ENCODE results near the gene AUTS2.

DNA sequence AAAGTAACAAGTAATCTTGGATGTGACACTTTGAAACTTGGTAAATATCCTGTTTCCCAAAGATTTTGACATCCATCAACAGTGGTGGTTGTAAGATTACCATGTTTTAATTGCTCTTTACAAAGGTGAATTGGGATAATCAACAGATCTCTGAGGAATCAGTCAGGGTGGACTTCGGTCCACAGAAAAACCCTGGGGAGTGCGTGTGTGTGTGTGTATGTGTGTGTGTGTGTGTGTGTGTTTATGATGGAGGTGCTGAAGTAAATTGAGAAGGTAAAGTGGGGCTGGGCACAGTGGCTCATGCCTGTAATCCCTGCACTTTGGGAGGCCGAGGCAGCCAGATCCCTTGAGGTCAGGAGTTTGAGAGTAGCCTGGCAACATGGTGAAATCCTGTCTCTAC lies 12.0 kb upstream of the AUTS2 start:
- TF ChIP-seq, protein P1, sequence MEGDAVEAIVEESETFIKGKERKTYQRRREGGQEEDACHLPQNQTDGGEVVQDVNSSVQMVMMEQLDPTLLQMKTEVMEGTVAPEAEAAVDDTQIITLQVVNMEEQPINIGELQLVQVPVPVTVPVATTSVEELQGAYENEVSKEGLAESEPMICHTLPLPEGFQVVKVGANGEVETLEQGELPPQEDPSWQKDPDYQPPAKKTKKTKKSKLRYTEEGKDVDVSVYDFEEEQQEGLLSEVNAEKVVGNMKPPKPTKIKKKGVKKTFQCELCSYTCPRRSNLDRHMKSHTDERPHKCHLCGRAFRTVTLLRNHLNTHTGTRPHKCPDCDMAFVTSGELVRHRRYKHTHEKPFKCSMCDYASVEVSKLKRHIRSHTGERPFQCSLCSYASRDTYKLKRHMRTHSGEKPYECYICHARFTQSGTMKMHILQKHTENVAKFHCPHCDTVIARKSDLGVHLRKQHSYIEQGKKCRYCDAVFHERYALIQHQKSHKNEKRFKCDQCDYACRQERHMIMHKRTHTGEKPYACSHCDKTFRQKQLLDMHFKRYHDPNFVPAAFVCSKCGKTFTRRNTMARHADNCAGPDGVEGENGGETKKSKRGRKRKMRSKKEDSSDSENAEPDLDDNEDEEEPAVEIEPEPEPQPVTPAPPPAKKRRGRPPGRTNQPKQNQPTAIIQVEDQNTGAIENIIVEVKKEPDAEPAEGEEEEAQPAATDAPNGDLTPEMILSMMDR (IDR thresholded peaks at IDR 0.05): no peak
- no peak for TF ChIP-seq POLR2AphosphoS5 (IDR thresholded peaks at IDR 0.05; ENCODE audit: insufficient read depth in 1 of 2, low read depth in 1 of 2)

Data from vagina (tissue), 2 donors.